Memory B cell (primary cell): ENCODE measurements around the gene HOXB6.

Experiments
- ATAC-seq: fragments of 150-1000 bp; cut with Tn5 transposase; 2 replicates; pipeline ENCODE4 v1.10.0; 2021; ENCODE audit warnings: low read depth, mild to moderate bottlenecking, moderate library complexity
- DNase-seq, 2 donors: peaks; one replicate each; pipeline ENCODE4 v3.0.0; 2022; ENCODE audit warnings: low spot score in 2 of 2
- H3K27ac Mint-ChIP-seq: one replicate; pipeline ENCODE4 v1.8.0; 2022; ENCODE audit warnings: mild to moderate bottlenecking, moderate library complexity, mixed read lengths
- H3K27me3 Mint-ChIP-seq: one replicate; pipeline ENCODE4 v1.8.0; 2022; ENCODE audit warnings: mixed read lengths
- H3K36me3 Mint-ChIP-seq: one replicate; pipeline ENCODE4 v1.8.0; 2022; ENCODE audit warnings: mild to moderate bottlenecking, mixed read lengths
- H3K4me1 Mint-ChIP-seq: one replicate; pipeline ENCODE4 v1.8.0; 2022; ENCODE audit warnings: mixed read lengths
- H3K4me3 Mint-ChIP-seq: one replicate; pipeline ENCODE4 v1.8.0; 2022; ENCODE audit warnings: mild to moderate bottlenecking, moderate library complexity, mixed read lengths
- H3K9me3 Mint-ChIP-seq: one replicate; pipeline ENCODE4 v1.8.0; 2022; ENCODE audit warnings: mixed read lengths

HOXB6 gene

DNA sequence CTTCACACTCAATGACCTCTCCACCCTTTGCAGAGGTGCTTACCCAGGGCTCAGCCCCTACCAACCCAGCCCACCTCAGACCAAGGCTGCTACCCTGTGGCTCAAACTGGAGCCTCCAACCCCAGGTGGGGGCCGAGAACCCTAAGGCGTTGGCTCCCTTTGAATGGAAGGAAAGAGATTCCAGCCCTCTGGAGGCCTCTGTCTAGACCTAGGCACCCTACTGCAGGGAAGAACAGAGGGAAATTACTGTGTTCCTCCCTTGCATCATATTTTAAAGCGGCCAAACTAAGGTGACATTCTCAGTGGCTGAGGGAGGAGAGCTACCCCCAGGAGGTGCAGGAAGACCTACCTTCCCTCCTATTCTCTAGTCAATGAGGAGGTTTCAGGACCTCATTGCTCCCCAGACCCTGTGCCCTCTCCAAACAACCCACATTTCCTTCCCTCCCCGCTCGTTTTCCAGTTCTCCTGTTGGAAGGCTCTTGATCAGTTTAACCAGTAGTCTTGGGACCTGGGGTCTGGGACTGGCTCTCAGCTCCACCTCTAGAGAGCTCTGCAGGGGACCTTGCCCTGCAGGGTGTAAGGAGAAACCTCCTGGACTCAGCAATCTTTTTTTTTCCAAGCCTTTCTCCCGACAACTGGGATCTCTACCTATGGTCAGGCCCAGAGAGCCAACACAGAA is 15.8 kb upstream of the HOXB6 start:
- Mint-ChIP-seq H3K4me3 (no peak overlapping the region), H3K9me3 (no peaks in the 10 kb centered on the region), H3K36me3 (no peaks in the 10 kb centered on the region), H3K4me1 (peaks cover 7% of the 10 kb centered on the region), H3K27ac (no peak overlapping the region), H3K27me3 (peaks cover 41% of the 10 kb centered on the region)
- no peak for DNase-seq
- no peak for ATAC-seq

DNA sequence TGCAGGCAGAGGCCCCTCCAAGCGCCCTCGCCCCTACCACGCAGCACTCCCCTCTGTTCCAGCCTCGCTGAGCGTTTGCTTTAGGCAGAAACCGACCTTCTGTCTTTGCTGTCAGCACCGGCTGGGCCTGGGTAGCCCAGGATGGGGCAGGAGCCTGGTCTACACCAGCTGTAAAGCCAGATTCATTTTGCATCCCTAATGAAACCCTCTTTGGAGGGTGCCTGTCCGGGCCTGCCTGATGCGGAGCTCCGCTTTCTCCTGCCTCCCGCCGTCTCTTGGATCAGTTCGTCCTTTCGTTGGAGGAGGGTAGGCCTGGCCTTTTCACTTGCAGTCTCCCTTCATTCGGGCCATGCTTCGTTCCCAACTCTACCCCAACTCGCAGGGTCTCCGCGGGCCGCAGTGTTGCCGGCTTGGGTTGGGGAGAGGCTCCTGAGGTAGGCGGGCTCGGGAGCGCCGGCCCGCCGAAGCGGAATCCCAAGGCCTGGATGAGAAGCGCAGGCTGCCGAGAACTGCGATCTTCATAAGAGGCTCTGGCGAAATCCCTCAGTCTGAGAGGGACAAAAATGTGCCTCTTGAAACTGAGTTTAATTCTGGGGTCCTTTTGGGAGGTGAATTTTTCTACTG is 15.2 kb upstream of the HOXB6 start:
- Mint-ChIP-seq H3K27me3 (peaks cover 44% of the 10 kb centered on the region), H3K4me3 (no peak overlapping the region), H3K36me3 (peaks cover 1% of the 10 kb centered on the region), H3K4me1 (peaks cover 7% of the 10 kb centered on the region), H3K9me3 (peaks cover 1% of the 10 kb centered on the region), H3K27ac (peak overlapping the region; percentile 45)
- DNase-seq (no peak), ATAC-seq (no peak)

DNA sequence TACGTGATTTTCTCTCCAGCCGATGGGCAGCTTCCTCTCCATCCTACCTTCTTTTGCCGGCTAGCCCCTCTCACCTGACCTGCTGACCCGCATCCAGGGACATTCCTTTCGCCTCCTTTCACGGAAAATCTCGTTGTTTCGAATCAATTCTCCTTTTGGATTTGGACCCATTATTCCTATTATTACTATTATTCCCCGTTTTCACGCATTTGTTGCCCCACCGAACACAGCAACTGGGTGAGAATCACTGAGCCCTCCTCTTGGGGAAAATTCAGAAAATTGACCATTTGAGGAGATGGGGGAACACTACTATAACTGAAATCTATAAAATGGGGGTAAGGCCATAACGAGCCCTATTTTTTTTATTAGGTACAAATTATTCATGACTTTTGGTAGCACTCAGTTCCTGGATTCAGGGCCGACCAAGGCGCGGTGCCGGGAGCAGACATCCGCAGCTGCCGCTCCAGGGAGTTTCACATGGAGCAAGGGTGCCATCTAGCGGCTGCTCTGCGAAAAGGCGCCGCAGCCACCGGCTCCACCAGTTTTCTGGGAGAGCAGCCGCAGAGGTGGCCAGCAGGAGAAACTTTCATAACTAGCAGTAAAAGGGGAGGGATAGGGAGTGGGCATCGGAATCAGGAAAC is 13.6 kb upstream of the HOXB6 start:
- peaks cover 44% of the 10 kb centered on the region for H3K27me3 Mint-ChIP-seq

DNA sequence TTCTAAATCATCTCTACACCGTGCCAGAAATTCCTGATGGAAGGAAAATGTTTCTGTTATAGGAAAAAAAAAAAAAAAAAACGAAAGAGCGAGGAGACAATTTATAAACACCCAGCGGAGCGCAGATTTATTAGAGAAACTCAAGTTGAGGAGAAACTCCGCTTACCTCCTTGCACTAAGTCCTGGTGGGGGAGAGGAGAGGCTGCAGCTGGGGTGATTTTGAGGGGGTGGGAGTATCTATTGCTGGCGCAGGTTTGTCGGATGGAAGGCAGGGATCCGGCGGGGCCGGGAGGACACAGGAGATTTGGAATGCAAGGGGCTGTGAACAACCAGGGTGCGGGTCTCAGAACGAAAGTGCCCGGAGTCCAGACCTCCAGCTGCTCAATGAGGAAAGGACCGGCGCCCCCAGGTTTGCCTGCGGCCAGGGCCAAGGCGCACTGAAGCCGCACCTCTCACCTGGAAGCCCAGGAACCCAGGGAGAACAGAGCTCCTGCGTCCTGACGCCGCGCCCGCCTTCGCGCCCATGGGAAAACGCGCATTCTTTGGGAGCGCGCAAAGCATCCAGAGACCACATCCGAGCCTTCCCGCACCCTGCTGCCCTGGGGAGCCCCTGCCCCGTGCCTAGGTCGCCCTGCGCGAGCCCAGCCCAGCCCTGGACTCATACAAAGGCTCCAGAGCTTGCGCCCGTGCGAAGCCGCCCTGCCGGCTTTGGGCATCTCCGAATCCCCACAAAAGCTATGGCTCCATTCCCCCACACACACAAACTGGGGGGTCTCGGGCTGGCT is 12.9 kb upstream of the HOXB6 start:
- H3K27me3 Mint-ChIP-seq = peaks cover 42% of the 10 kb centered on the region
- H3K4me1 Mint-ChIP-seq = peaks cover 15% of the 10 kb centered on the region
- H3K27ac Mint-ChIP-seq = no peak overlapping the region
- DNase-seq (no peak), ATAC-seq (no peak)
- H3K4me3 Mint-ChIP-seq = no peak overlapping the region
- peaks cover 2% of the 10 kb centered on the region for H3K9me3 Mint-ChIP-seq
- peaks cover 2% of the 10 kb centered on the region for H3K36me3 Mint-ChIP-seq

More for the DNA sequence above, 13.6 kb upstream of the HOXB6 start:
- DNase-seq (peak; percentile 86 to 92), ATAC-seq (peak; percentile 67)
- H3K27ac Mint-ChIP-seq = peak overlapping the region; percentile 40
- peaks cover 11% of the 10 kb centered on the region for H3K4me1 Mint-ChIP-seq
- H3K36me3 Mint-ChIP-seq = peaks cover 2% of the 10 kb centered on the region
- H3K4me3 Mint-ChIP-seq = no peak overlapping the region
- H3K9me3 Mint-ChIP-seq = peaks cover 2% of the 10 kb centered on the region

DNA sequence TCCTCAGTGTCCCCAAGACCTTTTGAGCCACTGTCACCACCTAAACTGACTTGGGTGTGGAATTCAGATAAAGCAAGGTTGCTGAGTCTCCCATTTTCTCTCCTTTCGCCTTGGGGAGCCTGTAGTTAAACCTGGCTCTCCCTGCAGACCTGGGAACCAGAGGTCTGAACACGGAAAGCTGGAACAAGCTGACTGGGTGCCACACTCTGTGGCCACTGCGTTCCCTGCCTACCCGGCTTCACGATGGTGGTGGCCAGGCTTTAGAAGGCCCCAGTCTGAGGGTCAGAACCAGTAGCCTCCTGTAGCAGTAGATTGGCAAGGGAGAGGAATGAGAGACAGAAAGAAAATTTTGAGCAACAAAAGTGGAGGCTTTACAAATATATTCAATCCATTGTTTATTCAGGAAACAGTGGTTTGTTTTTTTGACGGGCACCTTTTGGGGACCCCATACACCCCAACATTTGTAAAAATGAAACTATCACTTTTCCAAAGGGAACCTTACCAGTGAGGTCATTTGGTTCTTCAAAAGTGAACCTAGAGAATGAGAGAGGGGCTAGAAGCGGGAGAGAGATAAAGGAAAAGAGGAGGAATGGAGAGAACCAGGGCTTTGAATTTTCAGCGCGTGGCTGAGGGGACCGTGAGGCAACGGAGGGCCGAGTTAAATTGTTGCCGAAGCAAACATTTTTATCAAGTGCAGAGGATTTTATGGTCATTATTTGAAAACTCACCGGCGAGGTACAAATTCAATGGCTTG is 12.1 kb upstream of the HOXB6 start:
- H3K36me3 Mint-ChIP-seq = peaks cover 2% of the 10 kb centered on the region
- no peak overlapping the region for H3K4me3 Mint-ChIP-seq
- DNase-seq (no peak), ATAC-seq (no peak)
- H3K4me1 Mint-ChIP-seq = peaks cover 19% of the 10 kb centered on the region
- H3K27ac Mint-ChIP-seq = no peak overlapping the region
- peaks cover 39% of the 10 kb centered on the region for H3K27me3 Mint-ChIP-seq
- peaks cover 2% of the 10 kb centered on the region for H3K9me3 Mint-ChIP-seq

DNA sequence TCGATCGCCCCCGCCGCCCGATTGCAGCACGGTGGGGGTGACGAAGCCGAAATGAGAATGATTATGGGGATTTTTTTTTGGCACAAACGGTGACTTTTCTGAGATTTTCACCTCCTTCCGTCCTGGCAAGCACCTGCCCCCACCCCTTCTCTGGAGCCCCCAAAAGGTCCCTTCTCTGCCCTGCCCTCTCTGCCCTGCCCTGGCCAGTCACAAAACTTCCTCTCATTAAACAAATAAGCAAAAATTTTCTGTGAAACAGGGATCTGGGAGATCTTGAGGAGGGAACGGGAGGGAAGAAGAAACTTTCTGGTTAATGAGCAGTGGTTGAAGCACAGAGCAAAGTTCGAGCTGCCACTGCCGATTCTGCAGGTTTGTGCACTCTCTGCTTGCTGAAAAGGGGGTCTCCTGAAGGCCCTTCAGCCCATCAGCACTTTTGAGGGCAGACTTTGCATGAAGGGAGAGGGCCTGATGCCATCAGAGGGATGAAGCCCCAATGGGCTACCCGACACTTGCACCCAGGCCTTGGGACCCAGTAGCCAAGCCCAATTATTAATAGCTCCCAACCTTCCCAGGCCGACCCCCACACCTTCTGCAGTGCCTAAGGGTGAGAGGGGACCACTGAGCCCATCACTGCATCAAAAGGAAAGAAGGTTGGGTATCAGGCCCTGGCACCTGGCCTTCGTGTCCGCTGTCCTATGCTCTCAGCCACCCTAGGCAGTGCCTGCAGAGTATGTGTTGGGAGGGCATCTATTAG is 11.4 kb upstream of the HOXB6 start:
- peak overlapping the region; percentile 92 for H3K27ac Mint-ChIP-seq
- DNase-seq (no peak), ATAC-seq (no peak)
- no peak overlapping the region for H3K4me3 Mint-ChIP-seq
- H3K27me3 Mint-ChIP-seq = peaks cover 40% of the 10 kb centered on the region
- peaks cover 25% of the 10 kb centered on the region for H3K4me1 Mint-ChIP-seq
- H3K9me3 Mint-ChIP-seq = peaks cover 2% of the 10 kb centered on the region
- peaks cover 2% of the 10 kb centered on the region for H3K36me3 Mint-ChIP-seq

DNA sequence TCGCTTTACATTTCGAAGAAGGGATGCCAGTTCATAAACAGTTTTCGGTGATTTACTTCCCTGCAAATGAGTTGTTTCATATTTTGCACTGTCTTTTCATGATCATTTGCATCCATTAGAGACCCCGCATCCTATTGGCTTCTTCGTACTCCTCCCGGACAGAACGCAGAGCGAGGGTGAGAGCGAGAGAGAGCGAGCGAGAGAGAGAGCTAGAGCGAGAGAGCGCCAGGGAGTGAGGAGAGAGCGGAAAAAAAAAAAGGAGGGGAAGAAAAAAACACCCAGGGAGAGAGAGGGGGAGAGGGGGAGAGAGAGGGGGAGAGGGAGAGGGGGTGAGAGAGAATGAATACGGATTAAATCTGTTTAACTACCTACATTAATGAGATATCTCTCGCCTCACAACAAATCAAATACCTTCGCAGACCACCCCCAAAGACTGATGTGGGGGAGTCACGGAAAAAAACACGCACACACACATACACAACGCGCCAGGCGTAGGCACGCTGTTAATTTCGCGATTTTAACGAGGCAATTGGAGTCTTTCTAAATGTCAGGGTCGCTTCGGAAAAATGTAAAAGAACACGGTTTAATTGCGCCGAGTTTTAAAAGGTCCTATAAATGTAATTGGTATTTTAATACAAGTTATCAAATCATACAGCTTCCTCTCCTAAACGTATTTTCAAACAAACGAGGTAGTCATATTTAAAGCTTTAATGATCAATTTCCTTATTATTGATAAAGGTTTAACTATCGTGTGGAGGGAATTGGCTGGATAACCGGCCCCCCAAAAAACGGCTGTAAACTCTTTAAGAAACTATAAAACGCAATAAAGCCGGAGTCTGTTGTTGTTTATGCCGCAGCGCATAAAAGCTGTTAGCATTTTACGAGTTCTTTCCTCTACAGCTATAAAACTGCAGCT is 10.5 kb upstream of the HOXB6 start, which contains the start of gene HOXB8:
TSS of gene HOXB8 (minus strand) at position 246 of the 916 bp plus-strand sequence. CDS start 588 bp downstream, outside the sequence.
- H3K4me3 Mint-ChIP-seq = no peak within 1 kb of the TSS
- peaks cover 25% of the 10 kb centered on the region for H3K4me1 Mint-ChIP-seq
- ATAC-seq (no peak), DNase-seq (no peak)
- H3K27me3 Mint-ChIP-seq = peaks cover 37% of the 10 kb centered on the region
- H3K36me3 Mint-ChIP-seq = peaks cover 2% of the 10 kb centered on the region
- H3K9me3 Mint-ChIP-seq = peaks cover 2% of the 10 kb centered on the region
- H3K27ac Mint-ChIP-seq = peak within 1 kb of the TSS; percentile 92

DNA sequence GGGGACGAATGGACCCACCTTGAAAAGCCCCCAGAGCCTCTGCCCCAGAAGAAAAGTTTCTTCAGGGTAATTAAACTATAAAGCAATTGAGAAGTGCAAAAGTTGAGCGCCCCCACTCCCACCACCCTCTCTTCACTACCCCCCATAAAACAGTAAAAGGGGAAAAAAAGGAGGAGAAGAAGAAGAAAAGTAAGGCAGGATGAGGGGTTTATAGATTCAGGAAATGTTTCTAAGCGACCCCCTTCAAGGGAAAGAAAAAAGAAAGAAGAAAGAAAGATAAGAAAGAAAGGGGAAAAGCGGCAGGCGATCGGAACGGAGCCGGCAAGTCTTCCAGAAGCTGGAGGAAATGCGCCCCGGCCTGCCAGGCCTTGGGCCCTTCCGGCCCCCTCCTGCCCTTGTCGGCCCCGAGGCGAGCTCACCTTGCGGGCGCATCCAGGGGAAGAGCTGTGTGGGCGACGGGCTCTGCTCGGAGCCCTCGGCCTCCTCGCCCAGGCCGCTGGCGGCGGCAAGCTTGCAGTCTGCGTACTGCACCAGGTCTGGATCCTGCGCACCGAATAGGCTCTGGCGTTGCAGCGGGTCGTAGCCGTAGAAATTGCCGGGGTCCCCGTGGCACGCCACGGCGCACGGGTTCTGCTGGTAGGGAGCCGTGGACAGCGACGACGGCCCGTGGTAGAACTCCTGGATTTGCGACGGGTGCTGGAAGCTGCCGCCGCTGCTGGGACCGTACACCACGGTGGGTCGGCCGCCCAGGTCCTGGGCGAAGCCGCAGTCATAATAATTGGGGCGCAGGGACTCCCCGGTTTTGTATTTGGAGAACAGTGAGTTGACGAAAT is 9.3 kb upstream of the HOXB6 start:
- peaks cover 25% of the 10 kb centered on the region for H3K4me1 Mint-ChIP-seq
- peaks cover 37% of the 10 kb centered on the region for H3K27me3 Mint-ChIP-seq
- peak overlapping the region; percentile 72 for H3K27ac Mint-ChIP-seq
- H3K36me3 Mint-ChIP-seq = peaks cover 2% of the 10 kb centered on the region
- H3K4me3 Mint-ChIP-seq = peak overlapping the region; percentile 38
- H3K9me3 Mint-ChIP-seq = peaks cover 2% of the 10 kb centered on the region
- ATAC-seq (no peak), DNase-seq (no peak)

DNA sequence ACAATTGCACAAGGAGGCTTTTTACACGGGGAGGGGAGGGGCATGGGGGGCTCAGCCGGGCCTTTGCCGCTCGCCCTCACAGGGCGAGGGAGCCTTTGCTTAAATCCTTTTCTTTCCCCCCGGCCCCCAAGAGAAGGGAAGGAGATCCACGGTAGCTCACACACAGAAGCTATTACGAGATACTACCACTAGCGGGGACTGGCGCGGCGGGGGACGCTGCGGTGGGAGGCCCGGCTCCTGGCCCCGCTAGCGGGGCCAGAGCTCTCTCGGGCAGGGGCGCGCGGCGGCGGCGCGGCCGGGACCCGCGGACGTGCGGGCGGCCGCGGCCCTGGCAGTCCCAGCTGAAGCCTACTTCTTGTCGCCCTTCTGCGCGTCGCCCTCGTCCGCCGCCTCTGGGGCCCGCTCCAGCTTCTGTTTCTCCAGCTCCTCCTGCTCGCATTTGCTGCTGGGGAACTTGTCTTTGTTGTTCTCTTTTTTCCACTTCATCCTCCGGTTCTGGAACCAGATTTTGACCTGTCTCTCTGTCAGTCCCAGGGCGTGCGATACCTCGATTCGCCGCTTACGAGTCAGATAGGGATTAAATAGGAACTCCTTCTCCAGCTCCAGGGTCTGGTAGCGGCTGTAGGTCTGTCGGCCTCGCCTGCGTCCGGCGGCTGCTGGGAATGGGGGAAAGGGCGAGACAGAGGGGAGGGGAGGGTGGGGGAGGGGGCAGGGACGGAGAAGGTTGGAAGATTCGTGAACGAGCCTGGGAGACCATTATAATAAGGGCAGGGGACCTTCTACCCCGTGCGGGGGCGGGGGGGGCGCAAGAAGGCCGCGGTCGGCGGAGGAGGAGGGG is 8.3 kb upstream of the HOXB6 start:
- Mint-ChIP-seq H3K9me3 (peaks cover 2% of the 10 kb centered on the region), H3K27me3 (peaks cover 31% of the 10 kb centered on the region), H3K27ac (peak overlapping the region; percentile 87), H3K36me3 (peaks cover 2% of the 10 kb centered on the region), H3K4me3 (peak overlapping the region; percentile 85), H3K4me1 (peaks cover 22% of the 10 kb centered on the region)
- ATAC-seq (peak; percentile 49), DNase-seq (no peak)

DNA sequence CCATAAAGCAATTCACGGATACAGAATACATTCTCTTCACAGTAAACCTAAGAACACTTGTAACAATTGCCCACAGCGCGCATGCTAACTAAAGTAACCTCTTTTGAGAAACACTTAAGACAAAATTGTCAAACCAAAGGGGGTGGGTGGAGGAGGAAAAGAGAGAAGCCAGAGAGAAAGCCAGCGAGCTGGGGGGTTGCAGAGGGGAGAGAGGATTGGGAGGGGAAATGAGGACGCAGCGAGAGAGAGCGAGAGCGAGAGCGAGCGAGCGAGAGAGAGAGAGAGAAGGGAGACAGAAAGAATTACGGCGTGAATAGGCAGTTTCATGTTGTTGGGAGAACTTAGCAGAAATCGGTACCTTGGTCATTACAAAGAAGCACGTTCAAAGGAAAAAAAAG is 7.7 kb upstream of the HOXB6 start:
- H3K36me3 Mint-ChIP-seq = peaks cover 2% of the 10 kb centered on the region
- H3K27me3 Mint-ChIP-seq = peaks cover 32% of the 10 kb centered on the region
- peak overlapping the region; percentile 87 for H3K27ac Mint-ChIP-seq
- peaks cover 22% of the 10 kb centered on the region for H3K4me1 Mint-ChIP-seq
- peaks cover 2% of the 10 kb centered on the region for H3K9me3 Mint-ChIP-seq
- no peak for DNase-seq
- ATAC-seq = no peak
- peak overlapping the region; percentile 77 for H3K4me3 Mint-ChIP-seq
